Mesenteric fat pad (tissue), 1 donor: ENCODE measurements around the gene KIF26A. TPM values are rescaled to one million over a fixed set of nuclear protein-coding genes. Genes with fewer than 3 reads are reported as not detected.

Experiments used
- microRNA-seq: library from miRNA; unstranded; fragments of <30 nt; microRNA quantifications from one replicate; pipeline ENCODE4 v1.2.0, GENCODE V29; 2020; ENCODE audit warnings: borderline number of aligned reads
- total RNA-seq: library from RNA; stranded (reverse); fragmentation: NEBNext Ultra II Directional; extraction: Animal tissue kit (Norgen Biotek cat#: 25700); gene quantifications from one replicate; pipeline ENCODE4 v1.2.1, GENCODE V29; 2021
- donor health status: DM: yes; HTN: yes; CAD: no.

KIF26A gene
- total RNA-seq, 1 donor from 2014 or later, result 3.2 TPM

Small RNAs within 50 kb of the gene (microRNA-seq; reads per million reads assigned to microRNA genes)
- gene MIR203A (not detected), gene MIR203B (not detected)

Other genes starting within 250 kb of the KIF26A start
- gene TDRD9, start 210.1 kb upstream of the KIF26A start, total RNA-seq, result 5.4 TPM
- gene RD3L, start 196.1 kb upstream of the KIF26A start, total RNA-seq, result not detected
- 1.1 TPM for gene ASPG, start 52.9 kb upstream of the KIF26A start, total RNA-seq